Osteocyte (in vitro differentiated cells): Measurements from ENCODE around the gene ANKRD2. TPM values are rescaled to one million over a fixed set of nuclear protein-coding genes. Genes with fewer than 3 reads are reported as not detected.

Experiments
- DNase-seq: peaks from one replicate; pipeline ENCODE4 v3.0.0; 2021; ENCODE audit warnings: mixed read lengths; ENCODE audit not compliant: unreplicated experiment; ENCODE audit errors: extremely low spot score
- H3K27ac Mint-ChIP-seq: one replicate; pipeline ENCODE4 v1.8.0; 2021; ENCODE audit warnings: mild to moderate bottlenecking, mixed read lengths; ENCODE audit not compliant: unreplicated experiment
- H3K27me3 Mint-ChIP-seq: one replicate; pipeline ENCODE4 v1.8.0; 2021; ENCODE audit warnings: mixed read lengths; ENCODE audit not compliant: unreplicated experiment
- H3K36me3 Mint-ChIP-seq: one replicate; pipeline ENCODE4 v1.8.0; 2021; ENCODE audit warnings: mixed read lengths; ENCODE audit not compliant: unreplicated experiment
- H3K4me1 Mint-ChIP-seq: one replicate; pipeline ENCODE4 v1.8.0; 2021; ENCODE audit warnings: mixed read lengths; ENCODE audit not compliant: unreplicated experiment
- H3K4me3 Mint-ChIP-seq: one replicate; pipeline ENCODE4 v1.8.0; 2021; ENCODE audit warnings: mild to moderate bottlenecking, moderate library complexity, mixed read lengths; ENCODE audit not compliant: unreplicated experiment
- H3K9me3 Mint-ChIP-seq: one replicate; pipeline ENCODE4 v1.8.0; 2021; ENCODE audit warnings: mixed read lengths; ENCODE audit not compliant: unreplicated experiment
- total RNA-seq: library from RNA; stranded (reverse); gene quantifications from 2 replicates; pipeline ENCODE4 v1.2.1, GENCODE V29; 2021
- TF ChIP-seq, protein P1 (sequence below): fragments of 200-600 bp; sonication (generic); IDR thresholded peaks from 2 replicates; pipeline ENCODE4 v1.5.0; 2021; ENCODE audit warnings: antibody characterized with exemption, mild to moderate bottlenecking, moderate library complexity

Gene ANKRD2
- total RNA-seq, 1 donor from 2014 or later, result not detected

DNA sequence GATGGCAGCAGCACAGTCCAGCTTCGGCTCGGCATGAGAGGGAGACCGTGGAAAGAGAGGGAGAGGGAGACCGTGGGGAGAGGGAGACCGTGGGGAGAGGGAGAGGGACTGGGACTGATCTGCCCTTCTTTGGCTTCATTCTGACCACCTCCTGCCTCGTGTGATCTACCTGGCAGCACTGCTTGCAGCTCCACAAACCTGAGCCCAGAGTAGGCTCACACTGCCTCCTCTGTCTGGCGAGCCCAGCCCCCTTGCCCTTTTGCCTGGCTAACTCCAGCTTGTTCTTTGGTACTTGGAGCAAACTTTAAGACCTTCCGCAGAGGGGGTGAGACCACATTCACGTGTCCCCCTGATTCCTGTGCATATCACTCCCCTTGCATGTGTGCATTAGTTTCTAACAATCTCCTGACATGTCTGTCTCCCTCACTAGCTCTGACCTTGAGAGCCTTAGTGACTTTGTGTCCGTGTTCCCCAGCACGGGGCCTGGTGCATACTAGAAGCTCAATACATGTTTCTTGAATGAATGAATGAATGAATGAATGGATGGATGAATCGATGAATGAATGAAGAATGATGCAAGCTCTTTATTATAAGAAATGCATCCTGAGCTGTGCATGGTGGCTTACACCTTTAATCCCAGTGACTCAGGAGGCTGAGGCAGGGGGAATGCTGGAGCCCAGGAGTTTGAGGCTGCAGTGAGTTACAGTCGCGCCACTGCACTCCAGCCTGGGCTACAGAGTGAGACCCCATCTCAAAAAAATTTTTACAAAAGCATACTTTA lies 42.7 kb upstream of the ANKRD2 start:
- Mint-ChIP-seq H3K9me3 (no peaks in the 10 kb centered on the region), H3K4me3 (no peak overlapping the region), H3K36me3 (no peaks in the 10 kb centered on the region), H3K27ac (no peak overlapping the region), H3K4me1 (peaks cover 31% of the 10 kb centered on the region), H3K27me3 (no peaks in the 10 kb centered on the region)
- DNase-seq, result no peak
- TF ChIP-seq, protein P1, sequence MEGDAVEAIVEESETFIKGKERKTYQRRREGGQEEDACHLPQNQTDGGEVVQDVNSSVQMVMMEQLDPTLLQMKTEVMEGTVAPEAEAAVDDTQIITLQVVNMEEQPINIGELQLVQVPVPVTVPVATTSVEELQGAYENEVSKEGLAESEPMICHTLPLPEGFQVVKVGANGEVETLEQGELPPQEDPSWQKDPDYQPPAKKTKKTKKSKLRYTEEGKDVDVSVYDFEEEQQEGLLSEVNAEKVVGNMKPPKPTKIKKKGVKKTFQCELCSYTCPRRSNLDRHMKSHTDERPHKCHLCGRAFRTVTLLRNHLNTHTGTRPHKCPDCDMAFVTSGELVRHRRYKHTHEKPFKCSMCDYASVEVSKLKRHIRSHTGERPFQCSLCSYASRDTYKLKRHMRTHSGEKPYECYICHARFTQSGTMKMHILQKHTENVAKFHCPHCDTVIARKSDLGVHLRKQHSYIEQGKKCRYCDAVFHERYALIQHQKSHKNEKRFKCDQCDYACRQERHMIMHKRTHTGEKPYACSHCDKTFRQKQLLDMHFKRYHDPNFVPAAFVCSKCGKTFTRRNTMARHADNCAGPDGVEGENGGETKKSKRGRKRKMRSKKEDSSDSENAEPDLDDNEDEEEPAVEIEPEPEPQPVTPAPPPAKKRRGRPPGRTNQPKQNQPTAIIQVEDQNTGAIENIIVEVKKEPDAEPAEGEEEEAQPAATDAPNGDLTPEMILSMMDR, result no peak

DNA sequence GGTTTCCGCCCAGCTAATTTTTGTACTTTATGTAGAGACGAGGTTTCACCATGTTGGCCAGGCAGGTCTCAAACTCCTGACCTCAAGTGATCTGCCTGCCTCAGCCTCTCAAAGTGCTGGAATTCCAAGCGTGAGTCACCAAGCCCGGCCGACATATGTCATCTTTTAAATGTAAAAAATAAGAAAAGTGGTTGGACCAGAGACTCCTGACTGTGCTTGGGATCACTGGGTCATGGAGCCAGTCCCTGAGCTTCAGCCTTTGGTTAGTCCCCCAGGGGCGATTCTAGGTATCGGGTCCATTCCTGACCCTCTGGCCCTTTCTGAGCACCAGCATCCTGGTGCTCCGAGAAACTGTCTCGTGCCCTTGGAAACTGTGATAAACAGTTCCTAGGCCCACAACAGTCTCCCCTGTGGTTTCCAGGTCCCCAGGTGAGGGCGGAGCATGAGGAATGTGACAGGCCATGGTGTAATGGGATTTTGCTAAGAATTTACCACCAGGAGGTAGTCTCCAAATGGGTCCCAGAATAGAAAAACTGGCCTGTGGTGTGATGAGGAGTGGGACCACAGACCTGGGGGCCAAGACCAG lies 41.1 kb upstream of the ANKRD2 start:
- no peak for DNase-seq
- H3K27ac Mint-ChIP-seq, result peak overlapping the region; percentile 25
- no peaks in the 10 kb centered on the region for H3K36me3 Mint-ChIP-seq
- TF ChIP-seq, protein P1, result no peak
- H3K9me3 Mint-ChIP-seq, result no peaks in the 10 kb centered on the region
- no peaks in the 10 kb centered on the region for H3K27me3 Mint-ChIP-seq
- no peak overlapping the region for H3K4me3 Mint-ChIP-seq
- peaks cover 33% of the 10 kb centered on the region for H3K4me1 Mint-ChIP-seq

DNA sequence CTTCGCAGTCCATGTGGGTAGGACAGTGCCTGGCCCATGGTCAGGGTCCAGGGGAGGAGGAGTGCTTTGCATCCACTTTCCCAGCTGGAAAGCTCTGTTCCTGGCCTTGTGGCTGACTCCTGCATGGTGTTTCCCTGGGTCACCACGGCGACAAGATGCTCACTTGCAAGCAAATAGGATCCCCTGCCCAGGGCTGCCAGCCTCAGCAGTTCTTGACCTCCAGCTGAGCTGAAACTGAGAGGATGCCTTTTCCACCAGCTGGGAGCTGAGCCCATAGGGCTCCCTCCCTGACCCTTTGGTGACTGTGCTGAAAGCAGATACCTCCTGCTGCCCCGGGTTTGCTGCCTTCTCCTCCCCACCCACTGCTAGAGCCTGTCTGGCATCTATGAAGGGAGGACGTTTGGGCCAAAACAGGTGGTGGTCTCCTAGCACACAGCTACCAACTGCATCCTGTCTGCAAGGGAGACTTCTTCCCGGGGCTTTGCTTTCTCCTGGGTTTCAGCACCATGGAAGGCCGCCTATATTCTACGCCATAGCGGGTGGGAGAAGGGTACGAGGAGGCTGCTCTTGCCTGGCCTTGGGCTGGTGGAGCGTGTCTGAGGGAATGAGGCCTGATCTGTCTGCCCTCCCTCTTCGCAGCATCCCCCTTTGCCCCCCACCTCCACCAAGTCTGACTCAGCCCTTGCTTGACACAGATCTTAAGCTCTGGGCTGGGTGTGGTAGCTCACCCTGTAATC lies 39.5 kb upstream of the ANKRD2 start:
- Mint-ChIP-seq H3K27me3 (no peaks in the 10 kb centered on the region), H3K27ac (peak overlapping the region; percentile 95), H3K4me1 (peaks cover 33% of the 10 kb centered on the region), H3K36me3 (no peaks in the 10 kb centered on the region), H3K9me3 (no peaks in the 10 kb centered on the region), H3K4me3 (no peak overlapping the region)
- TF ChIP-seq, protein P1, result no peak
- DNase-seq, result no peak

DNA sequence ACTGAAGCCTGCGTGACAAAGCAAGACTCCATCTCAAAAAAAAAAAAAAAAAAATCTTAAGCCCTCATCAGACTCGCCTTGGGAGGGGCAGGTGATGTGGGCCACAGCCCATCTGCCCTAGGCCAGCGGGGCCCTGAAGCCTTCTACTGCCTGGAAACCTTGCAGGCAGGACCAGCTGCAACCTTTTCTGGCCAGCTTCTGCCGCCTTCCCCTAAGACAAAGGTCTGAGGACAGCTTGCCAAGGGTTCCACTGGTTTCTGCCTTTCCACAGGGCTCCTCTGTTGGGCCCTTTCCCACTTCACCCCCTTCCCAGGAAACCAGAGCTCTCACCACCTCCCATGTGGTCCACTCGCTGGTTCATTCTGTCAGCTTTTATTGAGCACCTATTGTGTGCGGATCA lies 38.7 kb upstream of the ANKRD2 start:
- Mint-ChIP-seq H3K4me1 (peaks cover 39% of the 10 kb centered on the region), H3K36me3 (no peaks in the 10 kb centered on the region), H3K27me3 (no peaks in the 10 kb centered on the region), H3K27ac (peak overlapping the region; percentile 95), H3K9me3 (no peaks in the 10 kb centered on the region), H3K4me3 (no peak overlapping the region)
- DNase-seq, result no peak
- TF ChIP-seq, protein P1, result no peak
